ENCODE measurements around the gene AGPAT4.

GRCh38 chr6:161161889-161162624, 111.8 kb downstream of the AGPAT4 start:
- TF ChIP-seq EP300 (IDR thresholded peaks at IDR 0.05) (no peak), POLR2A (IDR thresholded peaks at IDR 0.05) (no peak)
